Panc1 (cell line): ENCODE measurements around the gene RAP1GAP. TPM values are rescaled to one million over a fixed set of nuclear protein-coding genes. Genes with fewer than 3 reads are reported as not detected.

Source experiments
- ATAC-seq: fragments of 200-7000 bp; cut with Tn5 transposase; 2 replicates; pipeline ENCODE4 v1.9.1; 2020; ENCODE audit warnings: mild to moderate bottlenecking, moderate library complexity
- BruUV-seq: library from RNA; stranded (reverse); fragments of 400-500 nt; replicated peaks from 2 replicates; lab custom pipeline; 2021; lab: Mats Ljungman, UMichigan
- CTCF ChIA-PET: fragments of 300-600 bp; sonication (Branson Sonifier 250); formaldehyde crosslinking; loops from one replicate; lab custom pipeline; 2022; ENCODE audit warnings: antibody characterized with exemption; lab: Charles Lee
- POLR2A ChIA-PET: fragments of 300-600 bp; sonication (Branson Sonifier 250); formaldehyde crosslinking; loops from one replicate; lab custom pipeline; 2022; ENCODE audit warnings: antibody characterized with exemption; lab: Charles Lee
- DNase-seq: peaks from one replicate; pipeline ENCODE4 v3.0.0-alpha.2; 2010; ENCODE audit warnings: low read depth, low spot score
- H3K27ac ChIP-seq: 2 replicates; pipeline ENCODE4 v1.5.1; 2011; ENCODE audit warnings: mild to moderate bottlenecking, low read length, inconsistent platforms
- H3K27me3 ChIP-seq: fragments of 200-500 bp; sonication (Bioruptor generic); 2 replicates; pipeline ENCODE4 v1.6.0; 2014; ENCODE audit warnings: low read length, inconsistent platforms; ENCODE audit not compliant: control insufficient read depth, insufficient read depth
- H3K36me3 ChIP-seq: fragments of 200-500 bp; sonication (Bioruptor generic); 2 replicates; pipeline ENCODE4 v1.5.1; 2014; ENCODE audit warnings: inconsistent platforms, mild to moderate bottlenecking, low read length, moderate library complexity; ENCODE audit not compliant: control insufficient read depth, insufficient read depth
- H3K4me1 ChIP-seq: 2 replicates; pipeline ENCODE4 v1.5.1; 2011; ENCODE audit warnings: inconsistent platforms, mild to moderate bottlenecking, low read length, moderate library complexity; ENCODE audit not compliant: control insufficient read depth, insufficient read depth
- H3K4me3 ChIP-seq, 2 experiments: 2 replicates each; pipeline ENCODE4 v1.5.1; 2011 to 2012; ENCODE audit warnings: low read depth in 2 of 2, low read length in 2 of 2, mild to moderate bottlenecking in 2 of 2, inconsistent platforms in 1 of 2, moderate library complexity in 1 of 2
- H3K9me3 ChIP-seq: fragments of 200-500 bp; sonication (Bioruptor generic); 2 replicates; pipeline ENCODE4 v1.5.1; 2014; ENCODE audit warnings: low read depth, mild to moderate bottlenecking, inconsistent platforms, low read length, moderate library complexity; ENCODE audit not compliant: control insufficient read depth, insufficient read depth
- CTCF ChIP-seq: fragments of 450-650 bp; IDR thresholded peaks from 2 replicates; pipeline ENCODE4 v1.5.1; 2017; ENCODE audit warnings: mild to moderate bottlenecking
- POLR2AphosphoS5 ChIP-seq: IDR thresholded peaks from 2 replicates; pipeline ENCODE4 v1.6.1; 2012; ENCODE audit warnings: mild to moderate bottlenecking, low read depth, low read length, moderate library complexity
- REST ChIP-seq, 2 experiments: IDR thresholded peaks; 2 replicates each; pipeline ENCODE4 v1.6.1; 2011 to 2012; ENCODE audit warnings: low read depth in 2 of 2, control low read depth in 1 of 2, low read length in 1 of 2, mild to moderate bottlenecking in 1 of 2, moderate library complexity in 1 of 2; ENCODE audit not compliant: insufficient read depth in 1 of 2
- SIN3A ChIP-seq: IDR thresholded peaks from 2 replicates; pipeline ENCODE4 v1.6.1; 2012; ENCODE audit warnings: low read depth, mild to moderate bottlenecking, low read length, moderate library complexity, borderline replicate concordance; ENCODE audit not compliant: insufficient read depth
- TCF7L2 ChIP-seq: IDR thresholded peaks from 2 replicates; pipeline ENCODE4 v1.6.1; 2011; ENCODE audit warnings: mild to moderate bottlenecking, low read depth, low read length, inconsistent platforms
- in situ Hi-C: cut with HindIII; loops from 2 replicates; pipeline ENCODE4 v1.10.0; 2016; ENCODE audit warnings: low sequenced_read_pairs, low pct_unique_long_range_greater_than_20kb
- intact Hi-C: fragments of 100-400 bp; cut with micrococcal nuclease; formaldehyde crosslinking; loops from one replicate; pipeline ENCODE4 v1.10.0; 2022; ENCODE audit not compliant: unreplicated experiment
- total RNA-seq: library from RNA; stranded (reverse); gene quantifications from one replicate; pipeline ENCODE4 v1.2.1, GENCODE V29; 2021; ENCODE audit not compliant: unreplicated experiment

Gene RAP1GAP
- total RNA-seq, 1 experiment from 2014 or later: 4.6 TPM

- H3K27ac ChIP-seq: no peak overlapping the region
- intact Hi-C loops (no loop called here), in situ Hi-C loops (no loop called here)
- BruUV-seq: no TSS peak
- no peaks in the 10 kb centered on the region for H3K36me3 ChIP-seq
- DNase-seq (no peak), ATAC-seq (no peak)
- H3K27me3 ChIP-seq: no peaks in the 10 kb centered on the region
- ChIA-PET CTCF (no interaction called here), POLR2A (no interaction called here)
- no peaks in the 10 kb centered on the region for H3K9me3 ChIP-seq
- TF ChIP-seq CTCF (no peak), SIN3A (no peak), TCF7L2 (no peak), REST (IDR thresholded peaks at IDR 0.05; ENCODE audit: insufficient read depth in 1 of 2, low read depth in 2 of 2, low read length in 1 of 2) (no peak), POLR2AphosphoS5 (no peak)
- H3K4me1 ChIP-seq: no peaks in the 10 kb centered on the region; the same call in 1 of the 2 replicates
- H3K4me3 ChIP-seq: no peak overlapping the region
These were observed 24.8 kb downstream of the RAP1GAP start for GRCh38 chr1:21644348-21644747.

GRCh38 chr1:21643624-21644023 is 25.5 kb downstream of the RAP1GAP start:
- H3K4me1 ChIP-seq: peaks cover 7% of the 10 kb centered on the region; the same call in 1 of the 2 replicates
- no peak overlapping the region for H3K27ac ChIP-seq
- no TSS peak for BruUV-seq
- ChIA-PET POLR2A (no interaction called here), CTCF (no interaction called here)
- intact Hi-C loops (no loop called here), in situ Hi-C loops (no loop called here)
- no peaks in the 10 kb centered on the region for H3K36me3 ChIP-seq
- no peaks in the 10 kb centered on the region for H3K27me3 ChIP-seq
- DNase-seq (no peak), ATAC-seq (no peak)
- H3K4me3 ChIP-seq: no peak overlapping the region
- TF ChIP-seq TCF7L2: no peak
- no peak for TF ChIP-seq REST (IDR thresholded peaks at IDR 0.05; ENCODE audit: insufficient read depth in 1 of 2, low read depth in 2 of 2, low read length in 1 of 2)
- TF ChIP-seq POLR2AphosphoS5: no peak
- no peak for TF ChIP-seq SIN3A
- no peak for TF ChIP-seq CTCF
- no peaks in the 10 kb centered on the region for H3K9me3 ChIP-seq
